ENCODE results near the gene SAMD4B. TPM values are rescaled to one million over a fixed set of nuclear protein-coding genes. Genes with fewer than 3 reads are reported as not detected.

The SAMD4B gene
- total and polyA plus RNA-seq, 2 of the 8 experiments (the other 6 are each of a cell fraction or from before 2014, with no cell fraction given): 137 to 158 TPM

GRCh38 chr19:39304701-39305571, 37.3 kb upstream of the SAMD4B start:
- H3K27me3 ChIP-seq (replicated peaks in 1 of 4; ENCODE audit: control insufficient read depth in 3 of 4, extremely low read depth in 1 of 4, insufficient read depth in 3 of 4, low read length in 3 of 4): peaks cover 0 to 29% (median 9%) of the 10 kb centered on the region in 4 experiments; a peak in 4 of 7 replicates
- no peak for DNase-seq (ENCODE audit: low read depth in 1 of 2, low spot score in 2 of 2)
- CTCF ChIA-PET (ENCODE audit: partially characterized antibody): interaction anchor here (0.9 to 1.9 kb wide), 6 partner anchors 9 to 329 kb away, joined by 3 to 8 read pairs (median 3); no protein-coding TSS in a partner anchor

More at GRCh38 chr19:39304701-39305571, 37.3 kb upstream of the SAMD4B start:
- Histone ChIP-seq H3K23ac (ENCODE audit: insufficient read length) (no peak overlapping the region), H3K4me1 (replicated peaks in 1 of 4; ENCODE audit: control insufficient read depth in 3 of 4, insufficient read depth in 4 of 4, low read length in 3 of 4) (peaks cover 1 to 14% (median 11%) of the 10 kb centered on the region in 4 experiments; a peak in 6 of 7 replicates), H2BK120ac (replicated peaks; ENCODE audit: low read depth, low read length) (no peak overlapping the region), H3K4me3 (ENCODE audit: extremely low read depth in 1 of 4, insufficient read depth in 2 of 4, low read depth in 3 of 4, low read length in 4 of 4) (peak overlapping the region in 1 of 4 experiments; percentile 35; a peak in 1 of 8 replicates), H3K18ac (ENCODE audit: extremely low read depth, low read length) (peak overlapping the region; percentile 41; the same call in 1 of the 2 replicates), H2BK20ac (ENCODE audit: low read length) (no peak overlapping the region), H2AFZ (ENCODE audit: low read length) (no peak overlapping the region), H3K79me2 (ENCODE audit: control insufficient read depth in 1 of 2, insufficient read depth in 2 of 2, low read length in 2 of 2) (no peaks in the 10 kb centered on the region), H2AK5ac (ENCODE audit: low read depth, low read length) (0 out of 2 replicates have a peak overlapping the region, but pooled peaks have one; percentile 10), H3K23me2 (ENCODE audit: low read depth, low read length) (peaks cover 12% of the 10 kb centered on the region; the same call in 1 of the 2 replicates), H2BK5ac (ENCODE audit: low read depth, low read length) (no peak overlapping the region), H4K5ac (ENCODE audit: insufficient read length, low read depth, low read length) (no peak overlapping the region), H3K56ac (replicated peaks; ENCODE audit: insufficient read length, low read depth, low read length) (no peak overlapping the region), H3K4ac (replicated peaks; ENCODE audit: insufficient read length, low read depth, low read length) (no peak overlapping the region), H2BK12ac (ENCODE audit: low read depth, low read length) (no peak overlapping the region), H3K9me3 (ENCODE audit: insufficient read depth in 2 of 2, low read depth in 1 of 2, low read length in 1 of 2) (no peaks in the 10 kb centered on the region), H3K79me1 (ENCODE audit: low read depth, low read length) (no peaks in the 10 kb centered on the region), H2BK15ac (ENCODE audit: low read length) (no peak overlapping the region), H4K8ac (ENCODE audit: extremely low read depth, insufficient read depth, low read length) (no peak overlapping the region), H3K14ac (ENCODE audit: insufficient read length) (no peak overlapping the region), H3K27ac (ENCODE audit: low read depth, low read length) (no peak overlapping the region), H4K20me1 (replicated peaks in 1 of 2; ENCODE audit: control insufficient read depth in 1 of 2, insufficient read depth in 2 of 2, low read length in 2 of 2) (no peaks in the 10 kb centered on the region), H3K36me3 (ENCODE audit: control insufficient read depth in 2 of 4, insufficient read depth in 4 of 4, low read length in 3 of 4) (no peaks in the 10 kb centered on the region), H4K91ac (replicated peaks; ENCODE audit: insufficient read length, low read length) (no peak overlapping the region), H3K9ac (replicated peaks in 1 of 4; ENCODE audit: extremely low read depth in 1 of 4, low read depth in 3 of 4, low read length in 3 of 4) (no peak overlapping the region; a peak in 1 of 7 replicates), H3K4me2 (ENCODE audit: insufficient read depth in 1 of 2, low read depth in 2 of 2, low read length in 2 of 2) (peak overlapping the region; percentile 52 to 56)
- 52% methylated on average over 6 of the region's 6 CpGs; no CpG with 5 or more reads in 1 of the 2 experiments for WGBS, 2 experiments (ENCODE audit: extremely low coverage in 1 of 2, insufficient coverage in 1 of 2, insufficient read length in 1 of 2, insufficient replicate concordance in 2 of 2, low coverage in 1 of 2, low lambda C conversion rate in 2 of 2, missing lambda C conversion rate in 1 of 2)
- FAIRE-seq: no peak
- no peak for TF ChIP-seq SP1 (IDR thresholded peaks at IDR 0.05; ENCODE audit: low read depth, low read length)
- TF ChIP-seq KDM1A (IDR thresholded peaks at IDR 0.05; ENCODE audit: borderline replicate concordance, low read length): peak; percentile 72; the same call in 1 of the 2 replicates
- POLR2A ChIA-PET (ENCODE audit: partially characterized antibody): interaction anchor here (0.6 to 2.5 kb wide), 6 partner anchors 8 to 1138 kb away, joined by 3 to 9 read pairs (median 3); partner anchors contain the start of gene IFNL1

All from H1 (cell line).